Coronary artery (tissue), 2 donors: ENCODE results near the gene DGAT2.

Experiments
- DNase-seq: peaks from one replicate; pipeline ENCODE4 v3.0.0-alpha.2; 2017; ENCODE audit warnings: low spot score
- H3K27ac ChIP-seq, 2 donors: fragments of 200-600 bp; sonication (generic); one replicate each; pipeline ENCODE4 v1.5.1; 2016 to 2019
- H3K4me3 ChIP-seq: fragments of 200-600 bp; sonication (generic); 2 replicates; pipeline ENCODE4 v1.5.1; 2016; ENCODE audit warnings: mild to moderate bottlenecking, moderate library complexity
- CTCF ChIP-seq: fragments of 200-600 bp; sonication (generic); IDR thresholded peaks from one replicate; pipeline ENCODE4 v1.5.1; 2019; ENCODE audit warnings: antibody characterized with exemption

DGAT2 gene

GRCh38 chr11:75839851-75840250 is 71.3 kb downstream of the DGAT2 start:
- H3K27ac ChIP-seq = no peak overlapping the region

GRCh38 chr11:75840522-75840921 is 71.9 kb downstream of the DGAT2 start:
- Histone ChIP-seq H3K4me3 (no peak overlapping the region), H3K27ac (no peak overlapping the region)
- TF ChIP-seq CTCF = no peak
- no peak for DNase-seq

More at GRCh38 chr11:75839851-75840250, 71.3 kb downstream of the DGAT2 start:
- no peak overlapping the region for H3K4me3 ChIP-seq
- no peak for DNase-seq
- no peak for TF ChIP-seq CTCF

- no peak overlapping the region for H3K27ac ChIP-seq
- DNase-seq = no peak
- H3K4me3 ChIP-seq = no peak overlapping the region
- no peak for TF ChIP-seq CTCF
Observed at GRCh38 chr11:75841739-75842138, 73.2 kb downstream of the DGAT2 start.

- no peak for TF ChIP-seq CTCF
- Histone ChIP-seq H3K4me3 (no peak overlapping the region), H3K27ac (no peak overlapping the region)
- no peak for DNase-seq
Observed at GRCh38 chr11:75845324-75845723, 76.7 kb downstream of the DGAT2 start.

- TF ChIP-seq CTCF = no peak
- DNase-seq = no peak
- H3K4me3 ChIP-seq = no peak overlapping the region
- H3K27ac ChIP-seq = no peak overlapping the region
Observed at GRCh38 chr11:75849894-75850293, 81.3 kb downstream of the DGAT2 start.

- no peak for TF ChIP-seq CTCF
- Histone ChIP-seq H3K27ac (peak overlapping the region; percentile 5 to 30), H3K4me3 (no peak overlapping the region)
- no peak for DNase-seq
Observed at GRCh38 chr11:75850787-75851186, 82.2 kb downstream of the DGAT2 start.
